Measurements from ENCODE around the gene CCDC88C. TPM values are rescaled to one million over a fixed set of nuclear protein-coding genes. Genes with fewer than 3 reads are reported as not detected.

CCDC88C gene
- total RNA-seq, 1 experiment from 2014 or later, result 29.8 TPM

GRCh38 chr14:91310606-91311283 lies 106.9 kb downstream of the CCDC88C start:
- H3K27me3 ChIP-seq (replicated peaks; ENCODE audit: control insufficient read depth, insufficient read depth, low read length), result no peaks in the 10 kb centered on the region
- no peaks in the 10 kb centered on the region for H3K4me1 ChIP-seq
- H3K36me3 ChIP-seq (ENCODE audit: control insufficient read depth, insufficient read depth, low read length), result peaks cover 5% of the 10 kb centered on the region
- Mint-ChIP-seq H3K27ac (ENCODE audit: unreplicated experiment) (no peak overlapping the region), H3K36me3 (ENCODE audit: insufficient read depth, unreplicated experiment) (peaks cover 28% of the 10 kb centered on the region), H3K4me1 (ENCODE audit: low read depth, unreplicated experiment) (no peaks in the 10 kb centered on the region), H3K9me3 (ENCODE audit: unreplicated experiment) (no peaks in the 10 kb centered on the region), H3K4me3 (ENCODE audit: unreplicated experiment) (no peak overlapping the region), H3K27me3 (ENCODE audit: insufficient read depth, unreplicated experiment) (no peaks in the 10 kb centered on the region)
- BruUV-seq (replicated peaks), result no TSS peak
- no peak for DNase-seq
- no peak for TF ChIP-seq CTCF (IDR thresholded peaks at IDR 0.05; ENCODE audit: insufficient read depth in 1 of 2, low read depth in 1 of 2, low read length in 1 of 2, severe bottlenecking in 1 of 2, unreplicated experiment in 1 of 2)
- POLR2A ChIA-PET, result no interaction called here
- H3K4me3 ChIP-seq (ENCODE audit: low read depth, low read length), result no peak overlapping the region
- CTCF ChIA-PET, result no interaction called here
- H3K9me3 ChIP-seq, result no peaks in the 10 kb centered on the region
- intact Hi-C loops (cut with micrococcal nuclease; ENCODE audit: unreplicated experiment), result no loop called here

- Mint-ChIP-seq H3K27me3 (ENCODE audit: insufficient read depth, unreplicated experiment) (no peaks in the 10 kb centered on the region), H3K36me3 (ENCODE audit: insufficient read depth, unreplicated experiment) (peaks cover 33% of the 10 kb centered on the region), H3K4me3 (ENCODE audit: unreplicated experiment) (no peak overlapping the region), H3K27ac (ENCODE audit: unreplicated experiment) (no peak overlapping the region), H3K4me1 (ENCODE audit: low read depth, unreplicated experiment) (no peaks in the 10 kb centered on the region), H3K9me3 (ENCODE audit: unreplicated experiment) (no peaks in the 10 kb centered on the region)
- Histone ChIP-seq H3K4me3 (ENCODE audit: low read depth, low read length) (no peak overlapping the region), H3K4me1 (no peaks in the 10 kb centered on the region), H3K36me3 (ENCODE audit: control insufficient read depth, insufficient read depth, low read length) (peaks cover 5% of the 10 kb centered on the region), H3K9me3 (no peaks in the 10 kb centered on the region), H3K27me3 (replicated peaks; ENCODE audit: control insufficient read depth, insufficient read depth, low read length) (no peaks in the 10 kb centered on the region)
- no TSS peak for BruUV-seq (replicated peaks)
- TF ChIP-seq CTCF (IDR thresholded peaks at IDR 0.05; ENCODE audit: insufficient read depth in 1 of 2, low read depth in 1 of 2, low read length in 1 of 2, severe bottlenecking in 1 of 2, unreplicated experiment in 1 of 2), result no peak
- intact Hi-C loops (cut with micrococcal nuclease; ENCODE audit: unreplicated experiment), result no loop called here
- POLR2A ChIA-PET, result no interaction called here
- DNase-seq, result no peak
- CTCF ChIA-PET, result no interaction called here
Measured at GRCh38 chr14:91309756-91310280, 107.8 kb downstream of the CCDC88C start.

GRCh38 chr14:91308337-91308736 lies 109.3 kb downstream of the CCDC88C start:
- Mint-ChIP-seq H3K27me3 (ENCODE audit: insufficient read depth, unreplicated experiment) (no peaks in the 10 kb centered on the region), H3K4me1 (ENCODE audit: low read depth, unreplicated experiment) (no peaks in the 10 kb centered on the region), H3K4me3 (ENCODE audit: unreplicated experiment) (no peak overlapping the region), H3K36me3 (ENCODE audit: insufficient read depth, unreplicated experiment) (peaks cover 33% of the 10 kb centered on the region), H3K9me3 (ENCODE audit: unreplicated experiment) (no peaks in the 10 kb centered on the region), H3K27ac (ENCODE audit: unreplicated experiment) (no peak overlapping the region)
- no peaks in the 10 kb centered on the region for H3K27me3 ChIP-seq (replicated peaks; ENCODE audit: control insufficient read depth, insufficient read depth, low read length)
- no peak for DNase-seq
- ChIA-PET POLR2A (no interaction called here), CTCF (no interaction called here)
- no peak for TF ChIP-seq CTCF (IDR thresholded peaks at IDR 0.05; ENCODE audit: insufficient read depth in 1 of 2, low read depth in 1 of 2, low read length in 1 of 2, severe bottlenecking in 1 of 2, unreplicated experiment in 1 of 2)
- BruUV-seq (replicated peaks), result no TSS peak
- H3K9me3 ChIP-seq, result no peaks in the 10 kb centered on the region
- no peak overlapping the region for H3K4me3 ChIP-seq (ENCODE audit: low read depth, low read length)
- intact Hi-C loops (cut with micrococcal nuclease; ENCODE audit: unreplicated experiment), result no loop called here
- H3K4me1 ChIP-seq, result no peaks in the 10 kb centered on the region
- H3K36me3 ChIP-seq (ENCODE audit: control insufficient read depth, insufficient read depth, low read length), result peaks cover 5% of the 10 kb centered on the region
